ENCODE measurements around the gene BTBD8. TPM values are rescaled to one million over a fixed set of nuclear protein-coding genes. Genes with fewer than 3 reads are reported as not detected.
"Not testable (repeated sequence)": the region's sequence is repeated elsewhere in the genome, so short reads cannot be mapped to it uniquely, and the experiment has no call there.

BTBD8 gene
- 3.0 TPM for total RNA-seq

GRCh38 chr1:92080128-92080985, at the start of gene BTBD8:
Gene BTBD8 (plus strand): TSS chr1:92080345. CDS start chr1:92080572, 227 bp downstream.
- DNase-seq (ENCODE audit: low spot score) (peak; percentile 87), ATAC-seq (peak; percentile 94)

GRCh38 chr1:92030656-92031107, 49.5 kb upstream of the BTBD8 start:
- ATAC-seq, result no peak
- no peak for DNase-seq (ENCODE audit: low spot score)

- DNase-seq (ENCODE audit: low spot score) (no peak), ATAC-seq (no peak)
These were observed 48.6 kb upstream of the BTBD8 start for GRCh38 chr1:92031281-92032110.

GRCh38 chr1:92037400-92037799, 42.7 kb upstream of the BTBD8 start:
- DNase-seq (ENCODE audit: low spot score) (no peak), ATAC-seq (no peak)

- DNase-seq (ENCODE audit: low spot score) (no peak), ATAC-seq (peak; percentile 96)
These were observed 41.3 kb upstream of the BTBD8 start for GRCh38 chr1:92038695-92039346.

GRCh38 chr1:92040971-92041370, 39.2 kb upstream of the BTBD8 start:
- no peak for ATAC-seq
- DNase-seq (ENCODE audit: low spot score), result no peak

- ATAC-seq, result no peak
- no peak for DNase-seq (ENCODE audit: low spot score)
These were observed 36.5 kb upstream of the BTBD8 start for GRCh38 chr1:92043621-92044020.

- ATAC-seq (no peak), DNase-seq (ENCODE audit: low spot score) (no peak)
These were observed 34.2 kb upstream of the BTBD8 start for GRCh38 chr1:92045766-92046495.

- ATAC-seq, result no peak
These were observed 28.2 kb upstream of the BTBD8 start for GRCh38 chr1:92051948-92052347.

GRCh38 chr1:92065042-92065441, 15.1 kb upstream of the BTBD8 start:
- no peak for DNase-seq (ENCODE audit: low spot score)
- ATAC-seq, result no peak

More at GRCh38 chr1:92051948-92052347, 28.2 kb upstream of the BTBD8 start:
- DNase-seq (ENCODE audit: low spot score), result no peak

- ATAC-seq (no peak), DNase-seq (ENCODE audit: low spot score) (no peak)
These were observed 13.8 kb upstream of the BTBD8 start for GRCh38 chr1:92066321-92066720.

GRCh38 chr1:92070892-92071291, 9.3 kb upstream of the BTBD8 start:
- ATAC-seq, result no peak
- DNase-seq (ENCODE audit: low spot score), result no peak

- not testable (repeated sequence) for ATAC-seq; DNase-seq (ENCODE audit: low spot score)
These were observed 5.7 kb upstream of the BTBD8 start for GRCh38 chr1:92074446-92074845.

GRCh38 chr1:92075311-92075710, 4.8 kb upstream of the BTBD8 start, which contains the start of gene SETSIP:
Gene SETSIP (minus strand): TSS chr1:92075411. CDS start chr1:92075411, 0 bp downstream.
- ATAC-seq (no peak), DNase-seq (ENCODE audit: low spot score) (no peak)

- DNase-seq (ENCODE audit: low spot score) (no peak), ATAC-seq (no peak)
These were observed 3.8 kb upstream of the BTBD8 start for GRCh38 chr1:92076363-92076762.

GRCh38 chr1:92078077-92078476, 2.1 kb upstream of the BTBD8 start:
- DNase-seq (ENCODE audit: low spot score); ATAC-seq: not testable (repeated sequence)

GRCh38 chr1:92079441-92079840, 704 bp upstream of the BTBD8 start:
- DNase-seq (ENCODE audit: low spot score), result no peak

GRCh38 chr1:92081031-92081430, 886 bp downstream of the BTBD8 start:
- ATAC-seq, result no peak

More at GRCh38 chr1:92079441-92079840, 704 bp upstream of the BTBD8 start:
- no peak for ATAC-seq

GRCh38 chr1:92084651-92085050, 4.5 kb downstream of the BTBD8 start:
- no peak for ATAC-seq
- DNase-seq (ENCODE audit: low spot score), result no peak

More at GRCh38 chr1:92081031-92081430, 886 bp downstream of the BTBD8 start:
- DNase-seq (ENCODE audit: low spot score), result no peak

GRCh38 chr1:92085727-92086126, 5.6 kb downstream of the BTBD8 start:
- ATAC-seq, result no peak
- DNase-seq (ENCODE audit: low spot score), result no peak
